HEK293T (cell line): ENCODE results near the gene CD300LD.

ENCODE experiments used
- ARNT ChIP-seq: fragments of 450-650 bp; IDR thresholded peaks from 2 replicates; pipeline ENCODE4 v1.6.1; 2017; ENCODE audit warnings: mild to moderate bottlenecking
- BHLHE40 ChIP-seq: fragments of 450-650 bp; IDR thresholded peaks from 2 replicates; pipeline ENCODE4 v1.6.1; 2016; ENCODE audit warnings: mild to moderate bottlenecking, moderate library complexity, borderline replicate concordance
- ELF4 ChIP-seq: fragments of 450-650 bp; IDR thresholded peaks from 2 replicates; pipeline ENCODE4 v1.6.1; 2017; ENCODE audit warnings: antibody characterized with exemption
- FOXA1 ChIP-seq: fragments of 450-650 bp; IDR thresholded peaks from 2 replicates; pipeline ENCODE4 v1.6.1; 2016; ENCODE audit warnings: mild to moderate bottlenecking
- FOXK2 ChIP-seq: fragments of 450-650 bp; IDR thresholded peaks from 2 replicates; pipeline ENCODE4 v1.6.1; 2016; ENCODE audit warnings: mild to moderate bottlenecking
- FOXM1 ChIP-seq: fragments of 450-650 bp; IDR thresholded peaks from 2 replicates; pipeline ENCODE4 v1.6.1; 2017; ENCODE audit warnings: mild to moderate bottlenecking, borderline replicate concordance
- LEF1 ChIP-seq: fragments of 450-650 bp; IDR thresholded peaks from 2 replicates; pipeline ENCODE4 v1.6.1; 2017; ENCODE audit warnings: mild to moderate bottlenecking, borderline replicate concordance
- SP1 ChIP-seq: fragments of 450-650 bp; IDR thresholded peaks from 2 replicates; pipeline ENCODE4 v1.6.1; 2017
- SUZ12 ChIP-seq: fragments of 450-650 bp; IDR thresholded peaks from 2 replicates; pipeline ENCODE4 v1.6.1; 2016; ENCODE audit warnings: mild to moderate bottlenecking
- TARDBP ChIP-seq: fragments of 450-650 bp; IDR thresholded peaks from 2 replicates; pipeline ENCODE4 v1.6.1; 2016
- ZNF384 ChIP-seq: fragments of 450-650 bp; IDR thresholded peaks from 2 replicates; pipeline ENCODE4 v1.6.1; 2016
- TF ChIP-seq, protein P1 (sequence below): fragments of 450-650 bp; IDR thresholded peaks from 2 replicates; pipeline ENCODE4 v1.6.1; 2016

GRCh38 chr17:74635418-74635817, 43.3 kb upstream of the CD300LD start:
- TF ChIP-seq ZNF384 (no peak), SP1 (no peak), FOXA1 (no peak), SUZ12 (no peak), FOXK2 (no peak), ARNT (no peak), LEF1 (no peak), FOXM1 (no peak), BHLHE40 (no peak), ELF4 (no peak), TARDBP (no peak)
- TF ChIP-seq, protein P1, sequence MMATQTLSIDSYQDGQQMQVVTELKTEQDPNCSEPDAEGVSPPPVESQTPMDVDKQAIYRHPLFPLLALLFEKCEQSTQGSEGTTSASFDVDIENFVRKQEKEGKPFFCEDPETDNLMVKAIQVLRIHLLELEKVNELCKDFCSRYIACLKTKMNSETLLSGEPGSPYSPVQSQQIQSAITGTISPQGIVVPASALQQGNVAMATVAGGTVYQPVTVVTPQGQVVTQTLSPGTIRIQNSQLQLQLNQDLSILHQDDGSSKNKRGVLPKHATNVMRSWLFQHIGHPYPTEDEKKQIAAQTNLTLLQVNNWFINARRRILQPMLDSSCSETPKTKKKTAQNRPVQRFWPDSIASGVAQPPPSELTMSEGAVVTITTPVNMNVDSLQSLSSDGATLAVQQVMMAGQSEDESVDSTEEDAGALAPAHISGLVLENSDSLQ: no peak
